Naive B cell (primary cell): ENCODE results near the gene SAP30L. TPM values are rescaled to one million over a fixed set of nuclear protein-coding genes. Genes with fewer than 3 reads are reported as not detected.

Source experiments
- ATAC-seq, 2 donors: fragments of 150-1000 bp; cut with Tn5 transposase; 2 replicates each; pipeline ENCODE4 v1.10.0; 2021; ENCODE audit warnings: low read depth in 2 of 2, mild to moderate bottlenecking in 2 of 2, moderate library complexity in 2 of 2
- DNase-seq: peaks from one replicate; pipeline ENCODE4 v3.0.0; 2022
- H3K27ac Mint-ChIP-seq, 6 donors: one replicate each; pipeline ENCODE4 v1.8.0; 2020 to 2022; ENCODE audit warnings: mild to moderate bottlenecking in 6 of 6, mixed read lengths in 6 of 6, moderate library complexity in 5 of 6, inconsistent platforms in 2 of 6
- H3K27me3 Mint-ChIP-seq, 3 donors: one replicate each; pipeline ENCODE4 v1.8.0; 2021 to 2022; ENCODE audit warnings: mixed read lengths in 3 of 3, mild to moderate bottlenecking in 1 of 3
- H3K36me3 Mint-ChIP-seq, 2 donors: one replicate each; pipeline ENCODE4 v1.8.0; 2020 to 2022; ENCODE audit warnings: mixed read lengths in 2 of 2, inconsistent platforms in 1 of 2, mild to moderate bottlenecking in 1 of 2
- H3K4me1 Mint-ChIP-seq, 3 donors: one replicate each; pipeline ENCODE4 v1.8.0; 2020 to 2022; ENCODE audit warnings: mixed read lengths in 3 of 3, inconsistent platforms in 1 of 3, mild to moderate bottlenecking in 1 of 3, moderate library complexity in 1 of 3
- H3K4me3 Mint-ChIP-seq, 8 donors: one replicate each; pipeline ENCODE4 v1.8.0; 2020 to 2022; ENCODE audit warnings: mild to moderate bottlenecking in 8 of 8, mixed read lengths in 8 of 8, moderate library complexity in 8 of 8, inconsistent platforms in 2 of 8
- H3K9me3 Mint-ChIP-seq, 7 donors: one replicate each; pipeline ENCODE4 v1.8.0; 2020 to 2022; ENCODE audit warnings: mixed read lengths in 7 of 7, mild to moderate bottlenecking in 5 of 7, inconsistent platforms in 2 of 7, moderate library complexity in 1 of 7
- polyA plus RNA-seq, 6 donors: library from polyadenylated mRNA; unstranded; fragments of 300-500 nt; fragmentation: Illumina TruSeq; gene quantifications; one replicate each; pipeline ENCODE4 v1.2.3, GENCODE V29; 2021; ENCODE audit warnings: low read depth in 6 of 6

The SAP30L gene
- polyA plus RNA-seq, 6 donors from 2014 or later: 16.0 to 57.8 (median 32.1) TPM

- H3K27ac Mint-ChIP-seq: no peak overlapping the region
- ATAC-seq: no peak
- H3K4me3 Mint-ChIP-seq: peak overlapping the region in 3 of 8 donors; percentile 2 to 16 (median 8)
These were observed 35.0 kb downstream of the SAP30L start for GRCh38 chr5:154480847-154481246.

GRCh38 chr5:154481584-154482381, 36.0 kb downstream of the SAP30L start:
- DNase-seq (no peak), ATAC-seq (no peak)
- Mint-ChIP-seq H3K27me3 (peaks cover 77 to 94% (median 87%) of the 10 kb centered on the region in 3 donors), H3K4me3 (peak overlapping the region in 2 of 8 donors; percentile 32 to 35), H3K4me1 (peaks cover 29 to 50% (median 35%) of the 10 kb centered on the region in 3 donors), H3K27ac (peak overlapping the region in 3 of 6 donors; percentile 6 to 90 (median 26)), H3K36me3 (peaks cover 0 to 8% of the 10 kb centered on the region in 2 donors), H3K9me3 (peaks cover 0 to 16% (median 5%) of the 10 kb centered on the region in 7 donors)

More at GRCh38 chr5:154480847-154481246, 35.0 kb downstream of the SAP30L start:
- no peak for DNase-seq
- Mint-ChIP-seq H3K36me3 (peaks cover 0 to 8% of the 10 kb centered on the region in 2 donors), H3K27me3 (peaks cover 75 to 94% (median 87%) of the 10 kb centered on the region in 3 donors), H3K9me3 (peaks cover 0 to 16% (median 7%) of the 10 kb centered on the region in 7 donors), H3K4me1 (peaks cover 38 to 60% (median 40%) of the 10 kb centered on the region in 3 donors)

- Mint-ChIP-seq H3K27me3 (peaks cover 80 to 91% (median 86%) of the 10 kb centered on the region in 3 donors), H3K9me3 (peaks cover 0 to 11% (median 5%) of the 10 kb centered on the region in 7 donors), H3K4me1 (peaks cover 21 to 43% (median 28%) of the 10 kb centered on the region in 3 donors), H3K27ac (peak overlapping the region in 4 of 6 donors; percentile 40 to 90 (median 78)), H3K36me3 (peaks cover 0 to 8% of the 10 kb centered on the region in 2 donors), H3K4me3 (peak overlapping the region in 6 of 8 donors; percentile 13 to 78 (median 56))
- DNase-seq (no peak), ATAC-seq (no peak)
These were observed 37.0 kb downstream of the SAP30L start for GRCh38 chr5:154482528-154483449.

DNA sequence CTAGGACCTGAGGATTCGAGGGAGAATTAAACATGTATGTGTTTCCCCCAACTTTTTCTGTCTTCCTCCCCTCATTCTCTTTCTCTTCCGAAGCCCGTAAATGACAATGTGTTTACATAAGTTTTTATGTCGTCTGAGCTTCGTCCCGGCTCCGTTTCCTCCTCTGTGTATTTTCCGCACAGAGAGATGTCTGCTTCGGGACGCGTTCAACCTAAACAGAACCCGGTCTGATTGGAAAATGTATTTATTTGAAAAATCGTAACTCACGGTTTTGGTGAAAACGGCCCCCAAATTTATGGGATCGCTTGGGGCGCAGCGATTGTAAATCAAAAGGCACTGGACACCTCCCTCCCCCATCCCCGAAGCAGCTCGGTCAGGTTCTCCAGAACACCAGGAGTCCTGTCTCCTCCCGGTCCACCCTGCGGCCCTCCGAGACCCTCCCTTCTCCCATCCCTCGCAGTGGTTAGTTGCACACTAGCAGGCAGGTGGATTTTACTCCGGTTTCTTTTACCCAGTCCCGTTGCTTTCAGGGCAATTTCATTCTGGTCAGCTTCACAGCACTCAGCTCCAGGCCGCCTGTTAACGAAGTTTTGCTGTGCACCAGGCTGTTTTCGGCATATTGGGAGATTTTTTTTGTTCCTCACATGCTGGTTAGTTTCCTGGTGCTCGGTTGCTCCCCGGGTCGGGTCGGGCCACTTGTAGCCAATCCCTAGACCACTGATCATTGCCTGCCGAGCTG, 38.0 kb downstream of the SAP30L start:
- Mint-ChIP-seq H3K27ac (peak overlapping the region in 3 of 6 donors; percentile 68 to 91 (median 83)), H3K27me3 (peaks cover 82 to 95% (median 91%) of the 10 kb centered on the region in 3 donors), H3K4me3 (peak overlapping the region in 5 of 8 donors; percentile 12 to 83 (median 23)), H3K4me1 (peaks cover 21 to 39% (median 28%) of the 10 kb centered on the region in 3 donors), H3K36me3 (peaks cover 0 to 8% of the 10 kb centered on the region in 2 donors), H3K9me3 (peaks cover 0 to 11% (median 5%) of the 10 kb centered on the region in 7 donors)
- ATAC-seq (no peak), DNase-seq (no peak)

- Mint-ChIP-seq H3K27me3 (peaks cover 77 to 94% (median 90%) of the 10 kb centered on the region in 3 donors), H3K4me1 (peaks cover 16 to 32% (median 23%) of the 10 kb centered on the region in 3 donors), H3K27ac (peak overlapping the region in 4 of 6 donors; percentile 3 to 91 (median 76)), H3K4me3 (peak overlapping the region in 4 of 8 donors; percentile 16 to 83 (median 70)), H3K9me3 (peaks cover 0 to 9% (median 5%) of the 10 kb centered on the region in 7 donors), H3K36me3 (peaks cover 0 to 4% of the 10 kb centered on the region in 2 donors)
- ATAC-seq (no peak), DNase-seq (no peak)
These were observed 38.7 kb downstream of the SAP30L start for GRCh38 chr5:154484393-154485095.

DNA sequence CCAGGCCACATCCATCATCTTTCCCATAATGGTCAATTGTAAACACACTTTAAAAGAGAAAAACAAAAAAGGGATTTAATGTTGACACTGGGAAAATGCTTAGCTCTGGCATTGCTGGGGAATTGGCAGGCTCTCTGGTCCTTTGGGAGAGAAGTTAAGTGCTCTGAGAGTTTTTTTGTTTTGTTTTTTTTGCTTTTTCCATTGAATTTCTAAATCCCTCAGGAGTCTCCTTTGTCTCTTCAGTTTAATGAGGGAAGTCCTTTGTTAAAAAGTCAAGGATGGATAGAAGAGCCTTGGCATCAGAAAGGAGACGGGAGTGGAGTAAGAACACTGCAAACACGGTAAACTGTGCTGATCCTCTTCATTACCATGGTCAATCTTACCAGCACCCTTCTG, 39.3 kb downstream of the SAP30L start:
- Mint-ChIP-seq H3K36me3 (no peaks in the 10 kb centered on the region), H3K4me3 (no peak overlapping the region), H3K4me1 (peaks cover 12 to 29% (median 20%) of the 10 kb centered on the region in 3 donors), H3K9me3 (peaks cover 0 to 8% (median 3%) of the 10 kb centered on the region in 7 donors), H3K27me3 (peaks cover 77 to 92% (median 90%) of the 10 kb centered on the region in 3 donors), H3K27ac (no peak overlapping the region)
- DNase-seq (no peak), ATAC-seq (no peak)

DNA sequence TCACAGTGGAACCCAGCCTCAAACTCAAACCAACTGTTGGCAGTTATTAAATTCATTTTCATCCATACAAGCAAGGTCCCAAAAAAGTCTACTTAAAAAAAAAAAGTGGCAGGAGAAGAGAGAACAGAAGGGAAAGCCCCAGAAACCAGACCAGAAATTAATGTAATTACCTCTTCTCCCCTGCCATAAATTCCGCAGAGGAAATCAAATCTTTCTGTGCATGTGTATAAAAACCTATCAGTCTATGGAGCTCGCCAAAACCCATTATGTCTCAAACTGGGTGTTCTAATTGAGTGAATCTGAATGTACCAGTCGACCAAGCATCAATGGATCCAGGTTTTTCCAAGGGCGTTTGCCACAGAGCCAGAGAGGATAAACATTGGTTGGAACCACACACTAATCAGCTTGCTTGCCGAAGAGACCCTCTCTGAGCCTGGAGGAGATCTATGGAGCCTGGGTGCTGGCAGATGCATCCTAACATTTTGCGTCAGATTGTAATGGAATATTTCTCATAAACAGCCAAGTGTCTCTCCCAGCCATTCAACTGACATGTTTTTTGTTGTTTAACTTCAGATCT, 40.1 kb downstream of the SAP30L start:
- H3K4me3 Mint-ChIP-seq: no peak overlapping the region
- peak overlapping the region in 1 of 6 donors; percentile 18 for H3K27ac Mint-ChIP-seq
- no peaks in the 10 kb centered on the region for H3K36me3 Mint-ChIP-seq
- peaks cover 77 to 90% (median 83%) of the 10 kb centered on the region in 3 donors for H3K27me3 Mint-ChIP-seq
- DNase-seq (no peak), ATAC-seq (no peak)
- peaks cover 12 to 22% (median 15%) of the 10 kb centered on the region in 3 donors for H3K4me1 Mint-ChIP-seq
- peaks cover 0 to 7% (median 3%) of the 10 kb centered on the region in 7 donors for H3K9me3 Mint-ChIP-seq

GRCh38 chr5:154486427-154486866, 40.6 kb downstream of the SAP30L start:
- Mint-ChIP-seq H3K4me3 (no peak overlapping the region), H3K4me1 (peaks cover 12 to 22% (median 15%) of the 10 kb centered on the region in 3 donors), H3K27me3 (peaks cover 76 to 86% (median 81%) of the 10 kb centered on the region in 3 donors), H3K36me3 (no peaks in the 10 kb centered on the region), H3K9me3 (peaks cover 0 to 7% (median 3%) of the 10 kb centered on the region in 7 donors), H3K27ac (no peak overlapping the region)
- ATAC-seq (no peak), DNase-seq (no peak)

DNA sequence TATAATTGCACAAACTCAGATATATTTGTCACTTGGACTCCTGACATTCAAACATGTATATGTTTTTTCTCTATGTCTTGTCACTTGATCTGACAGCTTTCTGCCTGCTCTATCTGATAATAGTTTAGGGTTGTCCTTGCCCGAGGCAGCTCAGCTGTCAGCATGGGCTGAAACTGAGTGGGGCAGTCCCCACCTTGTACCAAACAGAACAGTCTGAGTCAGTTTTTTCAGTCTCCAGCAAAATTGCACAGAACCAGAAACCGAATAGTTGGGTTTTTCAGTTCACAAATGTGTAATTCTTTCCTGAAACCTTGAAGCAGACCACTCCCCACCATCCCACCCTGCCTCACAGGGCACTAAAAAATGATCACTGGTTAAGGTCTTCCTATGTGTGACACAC, 41.7 kb downstream of the SAP30L start:
- H3K4me3 Mint-ChIP-seq: no peak overlapping the region
- H3K9me3 Mint-ChIP-seq: peaks cover 0 to 7% (median 3%) of the 10 kb centered on the region in 7 donors
- H3K4me1 Mint-ChIP-seq: peaks cover 11 to 18% (median 15%) of the 10 kb centered on the region in 3 donors
- H3K36me3 Mint-ChIP-seq: no peaks in the 10 kb centered on the region
- ATAC-seq (no peak), DNase-seq (no peak)
- no peak overlapping the region for H3K27ac Mint-ChIP-seq
- peaks cover 66 to 85% (median 80%) of the 10 kb centered on the region in 3 donors for H3K27me3 Mint-ChIP-seq

- Mint-ChIP-seq H3K27ac (no peak overlapping the region), H3K36me3 (no peaks in the 10 kb centered on the region), H3K4me3 (peak overlapping the region in 1 of 8 donors; percentile 5), H3K4me1 (no peaks in the 10 kb centered on the region), H3K27me3 (peaks cover 51 to 69% (median 63%) of the 10 kb centered on the region in 3 donors), H3K9me3 (peaks cover 0 to 4% (median 0%) of the 10 kb centered on the region in 7 donors)
- no peak for ATAC-seq
- DNase-seq: no peak
These were observed 46.1 kb downstream of the SAP30L start for GRCh38 chr5:154491941-154492340.

DNA sequence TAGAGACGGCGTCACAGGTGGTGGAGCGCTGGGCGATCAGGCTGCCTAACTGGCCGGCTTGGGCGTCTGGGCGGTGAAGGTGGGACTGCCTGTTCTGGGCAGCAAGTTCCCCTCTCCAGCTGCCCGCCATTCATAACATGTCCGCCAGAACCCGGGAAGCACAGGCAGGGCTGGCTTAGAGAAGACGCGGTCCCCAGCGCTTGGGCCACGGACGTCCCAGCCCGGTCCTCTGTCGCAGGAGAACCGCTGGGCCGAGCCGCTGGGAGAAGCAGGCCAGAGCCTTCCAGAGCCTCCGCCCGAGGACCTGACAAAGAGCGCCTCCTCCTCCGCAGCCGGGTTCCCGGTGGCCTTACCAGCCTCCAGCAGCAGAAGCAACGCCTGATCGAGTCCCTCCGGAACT, 47.5 kb downstream of the SAP30L start:
- ATAC-seq: no peak

More for the DNA sequence above, 47.5 kb downstream of the SAP30L start:
- Mint-ChIP-seq H3K4me1 (no peaks in the 10 kb centered on the region), H3K27me3 (peaks cover 42 to 65% (median 60%) of the 10 kb centered on the region in 3 donors), H3K27ac (no peak overlapping the region), H3K36me3 (no peaks in the 10 kb centered on the region), H3K4me3 (no peak overlapping the region), H3K9me3 (peaks cover 0 to 4% (median 0%) of the 10 kb centered on the region in 7 donors)
- DNase-seq: no peak
